HL-60 (cell line): Measurements from ENCODE around the gene TBC1D22A.

Experiments used
- DNase-seq, 2 experiments: peaks; one replicate each; pipeline ENCODE4 v3.0.0-alpha.2; 2010 to 2020; ENCODE audit warnings: low read depth in 1 of 2, low spot score in 1 of 2
- H3K27ac ChIP-seq: fragments of 250-450 bp; sonication (Bioruptor Pico); replicated peaks from 2 replicates; pipeline ENCODE4 v1.5.1; 2020; ENCODE audit warnings: mild to moderate bottlenecking, moderate library complexity
- H3K27me3 ChIP-seq: fragments of 250-450 bp; sonication (Bioruptor Pico); 2 replicates; pipeline ENCODE4 v1.5.1; 2021; ENCODE audit warnings: mild to moderate bottlenecking, moderate library complexity; ENCODE audit not compliant: insufficient read depth, poor library complexity, severe bottlenecking
- H3K4me3 ChIP-seq: replicated peaks from 2 replicates; pipeline ENCODE4 v1.5.1; 2011; ENCODE audit warnings: mild to moderate bottlenecking, control low read depth, low read length; ENCODE audit not compliant: insufficient read depth
- CTCF ChIP-seq: IDR thresholded peaks from one replicate; pipeline ENCODE4 v1.5.1; 2011; ENCODE audit warnings: low read length, control low read depth, inconsistent platforms; ENCODE audit not compliant: insufficient read depth
- GABPA ChIP-seq: IDR thresholded peaks from 2 replicates; pipeline ENCODE4 v1.6.1; 2012; ENCODE audit warnings: low read depth
- POLR2AphosphoS5 ChIP-seq: IDR thresholded peaks from 2 replicates; pipeline ENCODE4 v1.6.1; 2012; ENCODE audit warnings: low read depth
- REST ChIP-seq: IDR thresholded peaks from 2 replicates; pipeline ENCODE4 v1.6.1; 2012; ENCODE audit warnings: low read depth; ENCODE audit not compliant: insufficient replicate concordance
- SPI1 ChIP-seq: IDR thresholded peaks from 2 replicates; pipeline ENCODE4 v1.6.1; 2012; ENCODE audit warnings: low read depth, mild to moderate bottlenecking, borderline replicate concordance

Gene TBC1D22A

GRCh38 chr22:46971764-46972125 is 209.3 kb downstream of the TBC1D22A start:
- Histone ChIP-seq H3K4me3 (no peak overlapping the region), H3K27me3 (no peaks in the 10 kb centered on the region), H3K27ac (no peak overlapping the region)
- TF ChIP-seq POLR2AphosphoS5 (no peak), GABPA (no peak), REST (no peak), CTCF (no peak)
- no peak for DNase-seq

GRCh38 chr22:46972256-46972655 is 209.8 kb downstream of the TBC1D22A start:
- TF ChIP-seq REST = no peak
- Histone ChIP-seq H3K27ac (no peak overlapping the region), H3K27me3 (no peaks in the 10 kb centered on the region), H3K4me3 (no peak overlapping the region)
- no peak for DNase-seq

- TF ChIP-seq GABPA = no peak
- TF ChIP-seq POLR2AphosphoS5 = no peak
- no peak for TF ChIP-seq REST
- no peak for TF ChIP-seq SPI1
- no peak for TF ChIP-seq CTCF
- no peak overlapping the region for H3K4me3 ChIP-seq
- no peak for DNase-seq
- no peaks in the 10 kb centered on the region for H3K27me3 ChIP-seq
- no peak overlapping the region for H3K27ac ChIP-seq
These were observed 210.7 kb downstream of the TBC1D22A start for GRCh38 chr22:46972901-46973831.
